A549 (cell line): ENCODE measurements around the gene C12orf75. TPM values are rescaled to one million over a fixed set of nuclear protein-coding genes. Genes with fewer than 3 reads are reported as not detected.

ENCODE experiments used
- ATAC-seq, 2 experiments: fragments of 200-7000 bp in 1 of 2; fragments of >200 bp in 1 of 2; cut with Nextera tagmentation in 1 of 2; cut with Tn5 transposase in 1 of 2; 3 replicates each; pipeline versions ENCODE4 v1.8.0 to v1.9.1; 2018 to 2020; ENCODE audit warnings: mild to moderate bottlenecking in 1 of 2, moderate library complexity in 1 of 2
- CTCF ChIA-PET: fragments of 300-600 bp; sonication (Branson Sonifier 250); formaldehyde crosslinking; extraction: SDS; loops from one replicate; lab custom pipeline; 2021; ENCODE audit warnings: antibody characterized with exemption, inconsistent platforms; lab: Yijun Ruan, JAX
- POLR2A ChIA-PET: fragments of 350-600 bp; formaldehyde crosslinking; extraction: SDS; loops from one replicate; lab custom pipeline; 2021; ENCODE audit warnings: antibody characterized with exemption, inconsistent platforms; lab: Yijun Ruan, JAX
- DNase-seq, 2 experiments: peaks; one replicate each; pipeline versions ENCODE4 v3.0.0 to v3.0.0-alpha.2; 2011 to 2016; ENCODE audit warnings: low read depth in 1 of 2, low spot score in 1 of 2
- FAIRE-seq: peaks from 2 replicates; lab custom pipeline; 2011; peaks lifted over from hg19 to GRCh38; lab: Jason Lieb, UNC
- H3K27ac ChIP-seq, 2 experiments: fragments of >200 bp; sonication (Bioruptor Twin); formaldehyde crosslinking; 3 replicates each; pipeline ENCODE4 v1.5.1; 2016 to 2017
- H3K4me1 ChIP-seq: fragments of >200 bp; sonication (Bioruptor Twin); formaldehyde crosslinking; 3 replicates; pipeline ENCODE4 v1.6.1; 2016
- H3K4me2 ChIP-seq: fragments of >200 bp; sonication (Bioruptor Twin); formaldehyde crosslinking; 3 replicates; pipeline ENCODE4 v1.6.1; 2016
- H3K4me3 ChIP-seq: fragments of >200 bp; sonication (Bioruptor Twin); formaldehyde crosslinking; 3 replicates; pipeline ENCODE4 v1.5.1; 2016
- H3K9me3 ChIP-seq: fragments of >200 bp; sonication (Bioruptor Twin); formaldehyde crosslinking; 3 replicates; pipeline ENCODE4 v1.6.1; 2016
- ATOH8 ChIP-seq: fragments of 250-450 bp; sonication (Bioruptor Pico); IDR thresholded peaks from 2 replicates; pipeline ENCODE4 v1.5.0; 2020; ENCODE audit warnings: low read depth, mild to moderate bottlenecking, moderate library complexity
- CHD2 ChIP-seq: fragments of 150-350 bp; IDR thresholded peaks from 2 replicates; pipeline ENCODE4 v1.6.1; 2014; ENCODE audit warnings: low read length; ENCODE audit not compliant: partially characterized antibody
- CHD4 ChIP-seq: fragments of 200-600 bp; sonication (generic); IDR thresholded peaks from 2 replicates; pipeline ENCODE4 v1.6.1; 2016; ENCODE audit warnings: antibody characterized with exemption, mild to moderate bottlenecking, borderline replicate concordance
- CTCF ChIP-seq: fragments of >200 bp; sonication (Bioruptor Twin); formaldehyde crosslinking; IDR thresholded peaks from 3 replicates; pipeline ENCODE4 v1.5.1; 2016
- EHMT2 ChIP-seq: fragments of 200-600 bp; sonication (generic); IDR thresholded peaks from 2 replicates; pipeline ENCODE4 v1.6.1; 2016; ENCODE audit warnings: antibody characterized with exemption, low read depth, mild to moderate bottlenecking, moderate library complexity
- FOSB ChIP-seq: fragments of 250-450 bp; sonication (Bioruptor Pico); IDR thresholded peaks from 2 replicates; pipeline ENCODE4 v1.5.0; 2020; ENCODE audit warnings: mild to moderate bottlenecking, moderate library complexity
- FOXS1 ChIP-seq: fragments of 250-450 bp; sonication (Bioruptor Pico); IDR thresholded peaks from 2 replicates; pipeline ENCODE4 v1.5.0; 2020; ENCODE audit warnings: mild to moderate bottlenecking, moderate library complexity
- HMGXB4 ChIP-seq: fragments of 250-450 bp; sonication (Bioruptor Pico); IDR thresholded peaks from 2 replicates; pipeline ENCODE4 v1.5.0; 2021; ENCODE audit warnings: mild to moderate bottlenecking, moderate library complexity, borderline replicate concordance
- MAFK ChIP-seq: fragments of 450-650 bp; IDR thresholded peaks from 2 replicates; pipeline ENCODE4 v1.6.1; 2014; ENCODE audit not compliant: partially characterized antibody
- RCOR1 ChIP-seq: fragments of 150-350 bp; IDR thresholded peaks from 2 replicates; pipeline ENCODE4 v1.6.1; 2014; ENCODE audit warnings: antibody characterized with exemption, low read length, low read depth
- ZC3H11A ChIP-seq: fragments of 450-650 bp; IDR thresholded peaks from 2 replicates; pipeline ENCODE4 v1.6.1; 2014; ENCODE audit warnings: antibody characterized with exemption, mild to moderate bottlenecking
- ZNF302 ChIP-seq: fragments of 250-450 bp; sonication (Bioruptor Pico); IDR thresholded peaks from 2 replicates; pipeline ENCODE4 v1.9.0; 2021; ENCODE audit warnings: inconsistent platforms, mild to moderate bottlenecking, moderate library complexity
- WGBS: methylation state at CpG from one replicate; pipeline ENCODE4 v1.1.6; 2017; ENCODE audit errors: missing lambda C conversion rate; 5-methylcytosine and 5-hydroxymethylcytosine counted together
- polyA plus RNA-seq, 4 experiments: library from polyadenylated mRNA; depleted of rRNA in 3 of 4; stranded (reverse); fragments of >200 nt; fragmentation: RNase III in 1 of 4; extraction: RNeasy Plus Mini Kit Qiagen cat#74134 plus additional on column Dnase treatment in 1 of 4; gene quantifications; 2 replicates in 3 of 4; 3 replicates in 1 of 4; pipeline ENCODE4 v1.2.3, GENCODE V29; 2011 to 2017

The C12orf75 gene
- polyA plus RNA-seq, 2 of the 4 experiments (the other 2 are of a cell fraction), result 210 to 298 TPM

GRCh38 chr12:105396983-105397382 is 66.5 kb downstream of the C12orf75 start:
- TF ChIP-seq CTCF (no peak), FOSB (CRISPR knock-in tag) (no peak), MAFK (no peak), RCOR1 (no peak), CHD2 (no peak)
- no peak for FAIRE-seq
- DNase-seq, result no peak
- WGBS, result 68% methylated on average over 2 of the region's 2 CpGs
- POLR2A ChIA-PET, result no interaction called here
- no peak for ATAC-seq
- H3K27ac ChIP-seq, result no peak overlapping the region
- 0 out of 3 replicates have a peak, but pooled peaks cover 7% of the 10 kb centered on the region for H3K9me3 ChIP-seq
- CTCF ChIA-PET, result interaction anchor here (0.9 to 4.6 kb wide), 3 partner anchors 9 to 24 kb away, joined by 3 to 20 read pairs (median 3); no protein-coding TSS in a partner anchor
- no peak overlapping the region for H3K4me3 ChIP-seq
- no peaks in the 10 kb centered on the region for H3K4me1 ChIP-seq
- H3K4me2 ChIP-seq, result no peak overlapping the region

- H3K9me3 ChIP-seq, result 0 out of 3 replicates have a peak, but pooled peaks cover 7% of the 10 kb centered on the region
- WGBS, result 85% methylated on average over 2 of the region's 2 CpGs
- H3K4me1 ChIP-seq, result no peaks in the 10 kb centered on the region
- TF ChIP-seq CHD2, result no peak
- no peak for TF ChIP-seq ATOH8
- no peak for TF ChIP-seq HMGXB4
- TF ChIP-seq EHMT2, result no peak
- TF ChIP-seq RCOR1, result no peak
- no peak for TF ChIP-seq ZC3H11A
- no peak for TF ChIP-seq FOXS1
- TF ChIP-seq ZNF302 (CRISPR knock-in tag), result no peak
- no peak for TF ChIP-seq CHD4
- TF ChIP-seq FOSB (CRISPR knock-in tag), result no peak
- ATAC-seq, result no peak
- FAIRE-seq, result no peak
- POLR2A ChIA-PET, result no interaction called here
- CTCF ChIA-PET, result interaction anchor here (1.0 kb wide), 1 partner anchor 21 kb away, joined by 6 read pairs; no protein-coding TSS in a partner anchor
- no peak for DNase-seq
- H3K27ac ChIP-seq, result no peak overlapping the region
- H3K4me2 ChIP-seq, result no peak overlapping the region
- H3K4me3 ChIP-seq, result no peak overlapping the region
Measured at GRCh38 chr12:105398930-105399329, 68.4 kb downstream of the C12orf75 start.

- 0 out of 3 replicates have a peak, but pooled peaks cover 7% of the 10 kb centered on the region for H3K9me3 ChIP-seq
- ATAC-seq (no peak), DNase-seq (no peak), FAIRE-seq (no peak)
- POLR2A ChIA-PET, result no interaction called here
- H3K27ac ChIP-seq, result no peak overlapping the region
- H3K4me1 ChIP-seq, result no peaks in the 10 kb centered on the region
- no peak overlapping the region for H3K4me3 ChIP-seq
- CTCF ChIA-PET, result interaction anchor here (1.0 to 1.8 kb wide), 4 partner anchors 16 to 750 kb away, joined by 3 to 6 read pairs (median 4); no protein-coding TSS in a partner anchor
- no peak overlapping the region for H3K4me2 ChIP-seq
- WGBS, result 72% methylated on average over 7 of the region's 7 CpGs
- no peak for TF ChIP-seq FOXS1
Measured at GRCh38 chr12:105399428-105400081, 69.1 kb downstream of the C12orf75 start.

GRCh38 chr12:105400227-105400626 is 69.7 kb downstream of the C12orf75 start:
- Histone ChIP-seq H3K9me3 (0 out of 3 replicates have a peak, but pooled peaks cover 7% of the 10 kb centered on the region), H3K4me2 (no peak overlapping the region), H3K4me3 (no peak overlapping the region)
- WGBS, result 88% methylated on average over 4 of the region's 4 CpGs
- FAIRE-seq, result no peak
- TF ChIP-seq CTCF, result no peak
- TF ChIP-seq, all 56 proteins: peak for 0
- DNase-seq (no peak), ATAC-seq (no peak)
- ChIA-PET POLR2A (no interaction called here), CTCF (interaction anchor here (1.0 to 2.2 kb wide), 7 partner anchors 11 to 749 kb away, joined by 3 to 10 read pairs (median 5); no protein-coding TSS in a partner anchor)
- Histone ChIP-seq H3K27ac (no peak overlapping the region), H3K4me1 (no peaks in the 10 kb centered on the region)
